Measurements from ENCODE around the gene SRPK2.

GRCh38 chr7:105127179-105127578, 261.5 kb downstream of the SRPK2 start:
- TF ChIP-seq POLR2A (IDR thresholded peaks at IDR 0.05; ENCODE audit: low read depth, low read length) (no peak), SPI1 (IDR thresholded peaks at IDR 0.05; ENCODE audit: low read depth, low read length) (no peak), POLR2AphosphoS5 (IDR thresholded peaks at IDR 0.05; ENCODE audit: low read depth, low read length) (no peak), TAF1 (IDR thresholded peaks at IDR 0.05; ENCODE audit: low read depth, low read length) (no peak), POU2F2 (IDR thresholded peaks at IDR 0.05; ENCODE audit: low read depth, low read length) (no peak), PAX5 (IDR thresholded peaks at IDR 0.05; ENCODE audit: insufficient read depth, low read length, severe bottlenecking) (no peak)
